ENCODE results near the gene ZNF451.

Gene ZNF451

DNA sequence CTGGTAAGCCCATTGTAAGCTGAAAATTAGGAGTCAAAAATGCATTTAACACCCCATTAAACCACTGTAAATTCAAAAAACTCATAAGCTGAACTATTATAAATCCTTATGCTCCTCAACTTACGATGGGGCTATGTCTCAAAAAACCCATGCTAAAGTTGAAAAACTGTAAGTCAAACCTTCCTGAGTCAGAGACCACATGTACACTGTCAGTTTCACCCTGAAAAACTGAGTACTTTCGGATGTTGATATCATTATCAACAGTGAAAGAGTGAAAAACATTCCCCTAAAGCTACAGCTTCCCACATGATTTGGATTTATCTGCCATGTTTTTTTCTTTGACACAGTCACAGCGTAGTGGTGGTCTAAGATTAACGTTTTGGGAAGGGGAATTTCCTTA lies 117.9 kb downstream of the ZNF451 start:
- no peak for DNase-seq (ENCODE audit: low read depth in 3 of 3)

DNA sequence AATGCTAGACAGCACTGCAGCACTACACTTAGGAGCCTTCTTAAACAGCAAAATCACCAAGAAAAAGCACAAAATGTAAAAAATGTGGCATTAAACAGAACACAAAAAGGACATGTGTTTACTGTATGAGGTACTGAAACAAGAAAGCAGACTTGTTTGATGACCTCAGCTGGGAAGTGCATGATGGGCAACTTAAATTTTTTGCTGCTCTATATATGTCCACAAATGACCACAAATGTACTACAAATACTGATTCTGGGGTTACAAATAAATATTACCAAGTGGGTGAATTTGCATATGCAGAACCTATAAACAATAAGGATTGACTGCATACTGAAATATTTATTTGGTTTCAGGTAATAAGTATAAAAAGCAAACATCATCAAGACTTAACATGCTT lies 119.0 kb downstream of the ZNF451 start:
- no peak for DNase-seq (ENCODE audit: low read depth in 3 of 3)

DNA sequence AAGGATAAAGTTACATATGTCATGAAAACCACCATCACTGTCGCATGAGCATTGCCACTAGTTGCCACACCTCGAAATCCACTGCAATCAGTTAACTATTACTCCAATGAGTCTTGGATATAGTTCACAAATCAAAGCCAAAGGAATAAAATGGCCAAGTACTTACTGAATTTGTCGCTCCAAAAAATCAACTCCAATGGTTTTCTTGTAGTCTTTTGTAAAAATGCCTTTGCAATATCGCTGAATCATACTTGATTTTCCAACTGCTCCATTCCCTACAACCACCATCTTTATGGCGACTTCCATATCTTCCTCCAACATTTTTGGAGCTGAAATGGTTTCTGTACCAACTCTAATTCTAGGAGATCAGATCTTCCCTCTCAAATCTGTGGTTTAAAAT lies 120.1 kb downstream of the ZNF451 start:
- DNase-seq (ENCODE audit: low read depth in 3 of 3): no peak

DNA sequence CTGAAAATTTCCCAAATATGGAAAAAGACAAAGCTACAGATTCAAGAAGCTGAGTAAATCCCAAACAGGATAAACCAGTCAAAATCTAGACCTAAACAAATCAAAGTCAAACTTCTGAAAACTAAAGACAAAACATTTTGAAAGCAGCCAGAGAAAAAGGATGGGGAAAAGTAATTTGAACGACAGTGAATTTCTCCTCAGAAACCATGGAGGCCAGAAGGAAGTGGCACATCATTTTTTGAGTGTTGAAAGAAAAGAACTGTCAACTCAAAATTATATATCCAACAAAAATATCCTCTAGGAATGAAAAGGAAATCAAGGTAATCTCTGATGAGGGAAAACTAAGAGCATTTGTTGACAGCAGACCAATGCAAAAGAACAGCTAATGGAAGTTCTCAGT lies 125.3 kb downstream of the ZNF451 start:
- DNase-seq (ENCODE audit: low read depth in 3 of 3): no peak

DNA sequence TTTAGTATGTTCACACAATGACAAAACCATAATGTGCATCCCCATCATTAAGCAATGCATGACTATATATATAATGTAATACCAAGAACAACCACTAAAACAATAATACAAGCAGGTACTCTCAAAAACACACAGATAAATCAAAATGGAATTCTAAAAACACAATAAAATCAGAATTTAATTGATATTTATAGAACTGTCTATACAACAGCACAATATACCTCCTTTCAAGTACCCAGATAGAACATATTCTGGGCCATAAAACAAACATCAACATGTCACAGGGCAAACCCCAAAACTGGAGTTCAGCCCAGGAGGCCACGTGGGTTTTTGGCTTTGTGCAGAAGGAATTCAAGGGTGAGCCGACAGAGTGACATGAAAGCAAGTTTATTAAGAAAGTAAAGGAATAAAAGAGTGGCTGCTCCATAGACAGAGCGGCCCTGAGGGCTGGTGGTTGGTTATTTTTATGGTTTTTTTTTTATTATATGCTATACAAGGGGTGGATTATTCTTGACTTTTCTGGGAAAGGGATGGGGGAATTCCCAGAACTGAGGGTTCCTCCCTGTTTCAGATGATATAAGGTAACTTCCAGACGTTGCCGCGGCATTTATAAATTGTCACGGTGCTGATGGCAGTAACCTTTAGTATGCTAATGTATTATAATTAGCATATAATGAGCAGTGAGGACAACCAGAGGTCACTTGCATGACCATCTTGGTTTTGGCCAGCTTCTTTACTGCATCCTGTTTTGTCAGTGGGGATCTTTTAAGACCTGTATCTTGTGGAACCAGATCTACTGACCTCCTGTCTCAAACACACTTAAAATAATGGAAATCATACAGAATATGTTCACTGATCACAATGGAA lies 126.5 kb downstream of the ZNF451 start:
- DNase-seq (ENCODE audit: low read depth in 3 of 3): no peak

DNA sequence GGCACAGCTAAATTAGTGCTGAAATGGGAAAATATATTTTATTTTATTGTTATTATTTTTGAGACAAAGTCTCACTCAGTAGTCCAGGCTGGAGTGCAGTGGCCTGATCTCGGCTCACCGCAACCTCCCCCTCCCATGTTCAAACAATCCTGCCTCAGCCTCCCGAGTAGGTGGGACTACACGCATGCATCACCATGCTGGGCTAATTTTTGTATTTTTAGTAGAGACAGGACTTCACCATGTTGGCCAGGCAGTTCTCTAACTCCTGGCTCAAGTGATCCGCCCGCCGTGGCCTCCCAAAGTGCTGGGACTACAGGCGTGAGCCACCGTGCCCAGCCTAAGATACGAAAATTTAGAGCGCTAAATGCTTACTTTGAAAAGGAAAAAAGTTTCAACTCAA lies 127.3 kb downstream of the ZNF451 start:
- DNase-seq (ENCODE audit: low read depth in 3 of 3): no peak

All from stimulated activated CD4-positive, alpha-beta T cell treated with anti-CD3 and anti-CD28 coated beads, TNF-alpha, amount 100 ng/mL, for 4 hours (primary cell).